Memory B cell (primary cell): ENCODE measurements around the gene DPH1.

ENCODE experiments used
- ATAC-seq: fragments of 150-1000 bp; cut with Tn5 transposase; 2 replicates; pipeline ENCODE4 v1.10.0; 2021; ENCODE audit warnings: low read depth, mild to moderate bottlenecking, moderate library complexity
- DNase-seq, 2 donors: peaks; one replicate each; pipeline ENCODE4 v3.0.0; 2022; ENCODE audit warnings: low spot score in 2 of 2
- H3K27ac Mint-ChIP-seq: one replicate; pipeline ENCODE4 v1.8.0; 2022; ENCODE audit warnings: mild to moderate bottlenecking, moderate library complexity, mixed read lengths
- H3K27me3 Mint-ChIP-seq: one replicate; pipeline ENCODE4 v1.8.0; 2022; ENCODE audit warnings: mixed read lengths
- H3K36me3 Mint-ChIP-seq: one replicate; pipeline ENCODE4 v1.8.0; 2022; ENCODE audit warnings: mild to moderate bottlenecking, mixed read lengths
- H3K4me1 Mint-ChIP-seq: one replicate; pipeline ENCODE4 v1.8.0; 2022; ENCODE audit warnings: mixed read lengths
- H3K4me3 Mint-ChIP-seq: one replicate; pipeline ENCODE4 v1.8.0; 2022; ENCODE audit warnings: mild to moderate bottlenecking, moderate library complexity, mixed read lengths
- H3K9me3 Mint-ChIP-seq: one replicate; pipeline ENCODE4 v1.8.0; 2022; ENCODE audit warnings: mixed read lengths

The DPH1 gene

DNA sequence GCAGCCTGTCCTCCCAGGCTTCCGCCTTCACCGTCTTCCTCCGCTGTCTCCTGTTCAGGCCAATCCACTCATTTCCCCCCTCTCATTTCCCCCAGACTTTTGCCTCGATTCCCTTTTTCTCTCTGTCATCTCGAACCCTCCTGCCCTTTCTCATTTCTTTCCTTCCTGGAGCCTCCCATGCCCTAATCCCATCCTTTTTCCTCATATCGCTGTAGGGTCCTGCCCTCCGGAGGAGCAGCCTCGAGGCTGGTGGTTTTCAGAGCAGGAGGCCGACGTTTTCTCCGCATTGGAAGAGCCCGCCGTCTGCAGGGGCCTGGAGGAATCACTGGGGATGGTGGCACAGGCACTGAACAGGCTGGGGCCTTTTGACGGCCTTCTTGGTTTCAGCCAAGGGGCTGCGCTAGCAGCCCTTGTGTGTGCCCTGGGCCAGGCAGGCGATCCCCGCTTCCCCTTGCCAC lies 12.5 kb downstream of the DPH1 start:
- H3K27ac Mint-ChIP-seq, result peak overlapping the region; percentile 98
- peak overlapping the region; percentile 98 for H3K4me3 Mint-ChIP-seq
- H3K9me3 Mint-ChIP-seq, result no peaks in the 10 kb centered on the region
- H3K27me3 Mint-ChIP-seq, result no peaks in the 10 kb centered on the region
- no peak for DNase-seq
- peaks cover 15% of the 10 kb centered on the region for H3K4me1 Mint-ChIP-seq
- peaks cover 15% of the 10 kb centered on the region for H3K36me3 Mint-ChIP-seq
- ATAC-seq, result no peak

DNA sequence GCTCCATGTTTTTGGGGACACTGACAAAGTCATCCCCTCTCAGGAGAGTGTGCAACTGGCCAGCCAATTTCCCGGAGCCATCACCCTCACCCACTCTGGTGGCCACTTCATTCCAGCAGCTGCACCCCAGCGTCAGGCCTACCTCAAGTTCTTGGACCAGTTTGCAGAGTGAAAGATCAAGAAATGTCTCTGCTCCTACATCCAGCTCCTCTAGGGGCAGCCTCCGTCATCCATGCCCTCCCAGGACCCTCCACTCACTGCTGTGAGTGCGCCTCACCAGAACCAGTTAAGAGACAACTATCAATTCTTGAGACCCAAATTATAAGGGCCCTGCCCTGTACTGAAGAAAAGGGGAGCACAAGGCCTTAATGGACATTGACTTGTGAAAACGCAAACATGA lies 13.0 kb downstream of the DPH1 start:
- Mint-ChIP-seq H3K36me3 (peaks cover 11% of the 10 kb centered on the region), H3K27ac (peak overlapping the region; percentile 98), H3K27me3 (peaks cover 1% of the 10 kb centered on the region), H3K4me1 (peaks cover 16% of the 10 kb centered on the region), H3K9me3 (no peaks in the 10 kb centered on the region), H3K4me3 (peak overlapping the region; percentile 98)
- no peak for ATAC-seq
- no peak for DNase-seq

- Mint-ChIP-seq H3K4me1 (peaks cover 19% of the 10 kb centered on the region), H3K4me3 (no peak overlapping the region), H3K36me3 (peaks cover 11% of the 10 kb centered on the region), H3K9me3 (no peaks in the 10 kb centered on the region), H3K27me3 (peaks cover 4% of the 10 kb centered on the region), H3K27ac (no peak overlapping the region)
- no peak for DNase-seq
- no peak for ATAC-seq
These were observed 13.8 kb downstream of the DPH1 start for GRCh38 chr17:2043785-2044184.

- peaks cover 4% of the 10 kb centered on the region for H3K27me3 Mint-ChIP-seq
- H3K4me3 Mint-ChIP-seq, result peak overlapping the region; percentile 21
- peaks cover 19% of the 10 kb centered on the region for H3K4me1 Mint-ChIP-seq
- ATAC-seq, result no peak
- H3K36me3 Mint-ChIP-seq, result peaks cover 11% of the 10 kb centered on the region
- DNase-seq, result no peak
- H3K9me3 Mint-ChIP-seq, result no peaks in the 10 kb centered on the region
- H3K27ac Mint-ChIP-seq, result no peak overlapping the region
These were observed 14.4 kb downstream of the DPH1 start for GRCh38 chr17:2044263-2044894.

DNA sequence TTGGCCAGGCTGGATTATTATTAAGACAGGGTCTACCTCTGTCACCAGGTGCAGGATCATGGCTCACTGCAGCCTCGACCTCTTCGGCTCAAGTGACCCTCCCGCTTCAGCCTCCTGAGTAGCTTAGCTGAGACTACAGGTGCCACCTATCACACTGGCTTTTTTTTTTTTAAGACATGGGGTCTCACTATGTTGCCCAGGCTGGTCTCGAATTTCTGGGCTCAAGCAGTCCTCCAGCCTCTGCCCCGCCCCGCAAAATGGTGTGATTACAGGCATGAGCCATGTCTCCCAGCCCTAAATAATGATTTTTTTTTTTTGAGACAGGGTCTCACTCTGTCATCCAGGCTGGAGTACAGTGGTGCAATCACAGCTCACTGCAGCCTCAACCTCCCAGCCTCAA lies 17.6 kb downstream of the DPH1 start:
- Mint-ChIP-seq H3K4me3 (no peak overlapping the region), H3K9me3 (no peaks in the 10 kb centered on the region)
- no peak for ATAC-seq

DNA sequence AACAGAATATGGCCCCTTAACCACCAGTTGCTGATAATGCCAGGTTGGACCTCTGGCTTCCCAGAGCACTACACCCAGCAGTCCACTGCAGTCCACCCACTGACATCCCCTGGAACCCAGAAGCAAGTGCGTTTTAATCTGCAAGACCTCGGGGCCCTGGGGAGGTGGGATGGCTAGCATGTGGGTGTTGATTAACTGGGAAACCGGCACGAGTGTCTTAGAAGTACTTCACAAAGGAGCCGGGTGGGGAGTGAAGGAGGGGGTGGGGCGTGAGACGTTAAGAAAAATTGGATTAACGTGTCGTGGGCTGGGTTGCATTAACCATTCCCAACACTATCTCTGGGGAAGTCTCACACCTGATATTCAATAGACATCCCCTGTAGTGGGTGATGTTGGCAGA lies 18.9 kb downstream of the DPH1 start:
- Mint-ChIP-seq H3K36me3 (no peaks in the 10 kb centered on the region), H3K27ac (peak overlapping the region; percentile 74), H3K4me3 (peak overlapping the region; percentile 74), H3K4me1 (peaks cover 21% of the 10 kb centered on the region), H3K27me3 (peaks cover 16% of the 10 kb centered on the region), H3K9me3 (no peaks in the 10 kb centered on the region)
- ATAC-seq (no peak), DNase-seq (no peak)

More for the DNA sequence above, 17.6 kb downstream of the DPH1 start:
- Mint-ChIP-seq H3K36me3 (peaks cover 7% of the 10 kb centered on the region), H3K27ac (no peak overlapping the region), H3K27me3 (peaks cover 12% of the 10 kb centered on the region), H3K4me1 (peaks cover 20% of the 10 kb centered on the region)
- no peak for DNase-seq

DNA sequence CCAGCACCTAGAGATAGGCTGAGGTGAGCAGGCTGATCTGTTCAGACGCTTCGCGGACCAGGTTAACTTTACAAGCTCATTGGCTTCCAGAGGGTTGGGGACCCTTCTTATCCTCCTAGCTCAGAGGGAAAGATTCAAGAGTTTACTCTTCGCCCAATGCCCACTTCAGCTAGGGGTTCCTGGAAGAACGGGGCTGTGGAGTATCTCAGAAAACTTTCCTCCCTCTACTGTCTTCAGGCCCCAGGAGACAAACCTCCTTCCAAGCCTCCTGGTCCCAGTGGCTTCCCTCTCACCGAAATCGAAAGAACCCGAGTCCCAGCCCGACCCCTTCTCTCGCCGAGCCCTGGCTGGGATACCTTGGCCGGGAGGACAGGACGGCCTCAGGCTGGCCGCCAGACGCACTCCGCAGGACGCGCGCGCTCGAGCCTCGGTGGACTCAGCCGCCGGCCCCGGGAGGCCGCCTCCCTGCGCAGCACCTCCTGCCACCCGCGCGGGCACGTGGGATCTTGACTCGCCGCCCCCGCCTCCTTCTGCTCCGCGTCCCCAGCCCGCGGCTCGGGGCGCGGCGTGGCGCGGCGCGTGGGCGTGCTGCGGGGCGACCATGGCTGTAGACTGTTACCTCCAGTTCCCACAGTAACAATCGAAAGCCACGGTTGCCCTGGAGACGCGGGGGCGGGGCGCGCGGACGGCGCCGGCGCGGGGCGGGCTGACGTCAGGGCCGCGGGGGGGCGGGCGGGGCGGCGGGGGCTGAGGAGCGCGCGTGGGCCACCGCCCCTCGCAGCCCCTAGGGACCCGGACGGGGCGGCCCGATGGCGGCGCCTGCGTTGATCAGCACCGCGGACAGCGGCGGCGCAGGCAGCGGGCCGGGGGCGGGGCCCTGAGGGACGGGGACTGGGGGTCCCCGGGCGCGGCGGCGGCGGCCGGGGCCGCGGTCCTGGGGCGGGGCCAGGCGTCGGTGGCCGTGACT lies 19.7 kb downstream of the DPH1 start:
- Mint-ChIP-seq H3K4me1 (peaks cover 20% of the 10 kb centered on the region), H3K27ac (peak overlapping the region; percentile 74), H3K27me3 (peaks cover 16% of the 10 kb centered on the region), H3K4me3 (peak overlapping the region; percentile 74), H3K9me3 (no peaks in the 10 kb centered on the region), H3K36me3 (no peaks in the 10 kb centered on the region)
- DNase-seq (peak; percentile 87 to 90), ATAC-seq (peak; percentile 76)

DNA sequence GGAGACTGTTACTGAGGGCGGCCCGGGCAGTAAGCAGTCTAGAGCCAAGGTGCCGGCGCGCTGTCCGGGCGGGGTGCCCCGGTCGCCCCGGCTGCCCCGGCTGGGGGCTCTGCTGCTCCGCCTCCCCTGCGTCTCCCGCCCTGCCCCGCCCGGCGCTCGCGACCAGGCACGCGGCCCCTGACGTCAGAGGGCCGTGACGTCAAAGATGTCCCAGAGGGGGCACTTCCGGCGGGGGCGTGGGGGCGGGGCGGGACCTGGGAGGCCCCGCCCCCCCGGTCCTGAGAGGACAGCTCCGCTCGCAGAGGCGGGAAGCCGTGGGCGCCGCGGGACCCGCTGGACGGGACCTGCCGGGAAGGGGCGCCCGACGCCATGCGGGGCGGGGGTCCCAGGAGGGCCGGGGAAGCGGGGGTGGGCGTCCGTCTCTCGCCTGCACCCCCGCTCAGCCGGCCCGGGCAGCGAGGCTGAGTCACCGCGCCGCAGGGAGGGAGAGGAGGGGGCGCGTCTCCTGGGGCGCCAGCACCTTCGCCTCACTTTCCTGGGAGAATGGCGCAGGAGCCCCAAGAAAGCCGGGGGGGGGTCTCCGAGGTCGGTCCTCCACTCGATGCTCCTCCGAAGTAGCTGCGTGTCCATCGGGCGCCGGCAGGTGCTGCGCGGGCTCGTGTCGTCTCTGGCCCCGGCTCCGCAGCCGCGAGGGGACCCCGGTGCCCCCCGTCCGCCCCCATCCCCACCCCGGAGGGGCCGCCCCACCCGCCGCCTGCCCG lies 20.5 kb downstream of the DPH1 start:
- Mint-ChIP-seq H3K9me3 (no peaks in the 10 kb centered on the region), H3K27me3 (peaks cover 18% of the 10 kb centered on the region), H3K4me1 (peaks cover 19% of the 10 kb centered on the region), H3K27ac (peak overlapping the region; percentile 58), H3K36me3 (no peaks in the 10 kb centered on the region), H3K4me3 (no peak overlapping the region)
- DNase-seq, result no peak
- peak; percentile 35 for ATAC-seq

GRCh38 chr17:2051061-2051932 lies 21.3 kb downstream of the DPH1 start:
- Mint-ChIP-seq H3K36me3 (no peaks in the 10 kb centered on the region), H3K4me1 (peaks cover 19% of the 10 kb centered on the region), H3K27ac (peak overlapping the region; percentile 58), H3K9me3 (no peaks in the 10 kb centered on the region), H3K27me3 (peaks cover 18% of the 10 kb centered on the region), H3K4me3 (peak overlapping the region; percentile 43)
- DNase-seq, result no peak
- no peak for ATAC-seq

GRCh38 chr17:2051933-2052559 lies 22.1 kb downstream of the DPH1 start:
- H3K4me3 Mint-ChIP-seq, result peak overlapping the region; percentile 37
- no peaks in the 10 kb centered on the region for H3K9me3 Mint-ChIP-seq
- peaks cover 18% of the 10 kb centered on the region for H3K27me3 Mint-ChIP-seq
- peak overlapping the region; percentile 18 for H3K27ac Mint-ChIP-seq
- peaks cover 19% of the 10 kb centered on the region for H3K4me1 Mint-ChIP-seq
- H3K36me3 Mint-ChIP-seq, result no peaks in the 10 kb centered on the region
- DNase-seq (no peak), ATAC-seq (no peak)

- no peak for ATAC-seq
- peak overlapping the region; percentile 80 for H3K4me3 Mint-ChIP-seq
- H3K27me3 Mint-ChIP-seq, result peaks cover 14% of the 10 kb centered on the region
- DNase-seq, result peak; percentile 64 to 78
- peaks cover 15% of the 10 kb centered on the region for H3K4me1 Mint-ChIP-seq
- H3K27ac Mint-ChIP-seq, result peak overlapping the region; percentile 55
- H3K9me3 Mint-ChIP-seq, result no peaks in the 10 kb centered on the region
- no peaks in the 10 kb centered on the region for H3K36me3 Mint-ChIP-seq
These were observed 23.7 kb downstream of the DPH1 start for GRCh38 chr17:2053380-2054261.

- Mint-ChIP-seq H3K27me3 (peaks cover 14% of the 10 kb centered on the region), H3K9me3 (no peaks in the 10 kb centered on the region), H3K27ac (no peak overlapping the region), H3K36me3 (no peaks in the 10 kb centered on the region), H3K4me1 (peaks cover 18% of the 10 kb centered on the region), H3K4me3 (peak overlapping the region; percentile 80)
- peak in 1 of 2 donors; percentile 54 for DNase-seq
- ATAC-seq, result no peak
These were observed 24.2 kb downstream of the DPH1 start for GRCh38 chr17:2054262-2054511.
